HepG2 (cell line): Measurements from ENCODE around the gene CD151. TPM values are rescaled to one million over a fixed set of nuclear protein-coding genes. Genes with fewer than 3 reads are reported as not detected.

Experiments
- MEIS1 ChIP-seq: sonication (generic); formaldehyde crosslinking; IDR thresholded peaks from 2 replicates; pipeline ENCODE4 v1.9.0; 2021; ENCODE audit warnings: mild to moderate bottlenecking, missing genetic modification reagents, moderate library complexity, borderline replicate concordance
- PATZ1 ChIP-seq: sonication (generic); formaldehyde crosslinking; IDR thresholded peaks from 2 replicates; pipeline ENCODE4 v1.4.0; 2020; ENCODE audit warnings: missing genetic modification reagents
- RBFOX2 ChIP-seq: fragments of 200-400 bp; formaldehyde crosslinking; IDR thresholded peaks from 2 replicates; pipeline ENCODE4 v1.6.1; 2017; ENCODE audit warnings: low read depth, mild to moderate bottlenecking, low read length
- SALL1 ChIP-seq: sonication (generic); formaldehyde crosslinking; IDR thresholded peaks from 2 replicates; pipeline ENCODE4 v1.8.0; 2022; ENCODE audit warnings: mild to moderate bottlenecking, missing genetic modification reagents
- SKIL ChIP-seq: sonication (generic); formaldehyde crosslinking; IDR thresholded peaks from 2 replicates; pipeline ENCODE4 v1.8.0; 2022; ENCODE audit warnings: missing genetic modification reagents, mild to moderate bottlenecking, moderate library complexity, borderline replicate concordance
- SPEN ChIP-seq: sonication (generic); formaldehyde crosslinking; IDR thresholded peaks from 2 replicates; pipeline ENCODE4 v1.5.1; 2020; ENCODE audit warnings: low read depth, mild to moderate bottlenecking, missing genetic modification reagents
- TARDBP ChIP-seq: sonication (generic); formaldehyde crosslinking; IDR thresholded peaks from 2 replicates; pipeline ENCODE4 v1.8.0; 2022; ENCODE audit warnings: mild to moderate bottlenecking, missing genetic modification reagents
- ZBTB38 ChIP-seq: sonication (generic); formaldehyde crosslinking; IDR thresholded peaks from 2 replicates; pipeline ENCODE4 v1.5.1; 2020; ENCODE audit warnings: mild to moderate bottlenecking, missing genetic modification reagents
- ZBTB7B ChIP-seq: sonication (generic); formaldehyde crosslinking; IDR thresholded peaks from 2 replicates; pipeline ENCODE4 v1.4.0; 2020; ENCODE audit warnings: missing genetic modification reagents
- ZMYM3 ChIP-seq: sonication (generic); formaldehyde crosslinking; IDR thresholded peaks from 2 replicates; pipeline ENCODE4 v1.5.1; 2020; ENCODE audit warnings: mild to moderate bottlenecking, missing genetic modification reagents
- ZNF263 ChIP-seq: sonication (generic); formaldehyde crosslinking; IDR thresholded peaks from 2 replicates; pipeline ENCODE4 v1.4.0; 2020; ENCODE audit warnings: missing genetic modification reagents
- ZNF512 ChIP-seq: sonication (generic); formaldehyde crosslinking; IDR thresholded peaks from 2 replicates; pipeline ENCODE4 v1.4.0; 2020; ENCODE audit warnings: mild to moderate bottlenecking, missing genetic modification reagents
- ZNF609 ChIP-seq: sonication (generic); formaldehyde crosslinking; IDR thresholded peaks from 2 replicates; pipeline ENCODE4 v1.4.0; 2020; ENCODE audit warnings: mild to moderate bottlenecking, missing genetic modification reagents, borderline replicate concordance
- ZNF724P ChIP-seq: sonication (generic); formaldehyde crosslinking; IDR thresholded peaks from 2 replicates; pipeline ENCODE4 v1.8.0; 2022; ENCODE audit warnings: missing genetic modification reagents, borderline replicate concordance
- ZNF746 ChIP-seq: sonication (generic); formaldehyde crosslinking; IDR thresholded peaks from 2 replicates; pipeline ENCODE4 v1.8.0; 2022; ENCODE audit warnings: mild to moderate bottlenecking, missing genetic modification reagents
- ZSCAN20 ChIP-seq: sonication (generic); formaldehyde crosslinking; IDR thresholded peaks from 2 replicates; pipeline ENCODE4 v1.4.0; 2020; ENCODE audit warnings: missing genetic modification reagents, mild to moderate bottlenecking, borderline replicate concordance
- polyA plus RNA-seq, 8 experiments: library from polyadenylated mRNA; depleted of rRNA in 3 of 8; stranded (reverse) in 7 of 8; unstranded in 1 of 8; fragments of >200 nt; fragmentation: Illumina TruSeq in 4 of 8; extraction: Trizol in 4 of 8; gene quantifications; 2 replicates each; pipeline versions ENCODE4 v1.2.1 to v1.2.3, GENCODE V29; 2011 to 2016; ENCODE audit warnings: low read depth in 4 of 8, missing spikeins in 1 of 8, mixed read lengths in 1 of 8; ENCODE audit not compliant: insufficient read depth in 1 of 8
- total RNA-seq, 5 experiments: library from RNA; depleted of rRNA; stranded (reverse); fragments of >200 nt; fragmentation: Illumina TruSeq; extraction: Trizol; gene quantifications; 2 replicates each; pipeline ENCODE4 v1.2.3, GENCODE V29; 2016; ENCODE audit warnings: low read depth in 1 of 5

CD151 gene
- total and polyA plus RNA-seq, 2 of the 13 experiments (the other 11 are each of a cell fraction or from before 2014, with no cell fraction given): 125 to 197 TPM

GRCh38 chr11:844693-845644, 12.2 kb downstream of the CD151 start (continued):
- TF ChIP-seq SPEN (CRISPR knock-in tag) (0 out of 2 replicates have a peak, but pooled peaks have one; percentile 21), ZBTB38 (CRISPR knock-in tag) (peak; percentile 39; the same call in 1 of the 2 replicates), SKIL (CRISPR knock-in tag) (peak; percentile 66), TARDBP (CRISPR knock-in tag) (peak; percentile 47; the same call in 1 of the 2 replicates), MEIS1 (CRISPR knock-in tag) (peak; percentile 34; the same call in 1 of the 2 replicates), ZNF263 (CRISPR knock-in tag) (peak; percentile 13; the same call in 1 of the 2 replicates), ZMYM3 (no peak), PATZ1 (CRISPR knock-in tag) (peak; percentile 71; the same call in 1 of the 2 replicates), SALL1 (peak; percentile 31; the same call in 1 of the 2 replicates), ZNF609 (CRISPR knock-in tag) (0 out of 2 replicates have a peak, but pooled peaks have one; percentile 30), RBFOX2 (peak; percentile 41; the same call in 1 of the 2 replicates), ZSCAN20 (CRISPR knock-in tag) (no peak), ZBTB7B (peak; percentile 62; the same call in 1 of the 2 replicates), ZNF724P (CRISPR knock-in tag) (0 out of 2 replicates have a peak, but pooled peaks have one; percentile 22), ZNF512 (CRISPR knock-in tag) (no peak), ZNF746 (CRISPR knock-in tag) (0 out of 2 replicates have a peak, but pooled peaks have one; percentile 21)
